HepG2 (cell line): Measurements from ENCODE around the gene HEY2. TPM values are rescaled to one million over a fixed set of nuclear protein-coding genes. Genes with fewer than 3 reads are reported as not detected.

Experiments used
- ATAC-seq: fragments of 200-7000 bp; cut with Tn5 transposase; 3 replicates; pipeline ENCODE4 v1.9.1; 2020; ENCODE audit warnings: mild to moderate bottlenecking, moderate library complexity
- BruUV-seq: library from RNA; stranded (reverse); fragments of 400-500 nt; replicated peaks from 2 replicates; lab custom pipeline; 2021; lab: Mats Ljungman, UMichigan
- CTCF ChIA-PET: fragments of 300-600 bp; formaldehyde crosslinking; extraction: SDS; loops from one replicate; lab custom pipeline; 2021; ENCODE audit warnings: low total read pairs, inconsistent platforms, low intra/inter-chr PET ratio; lab: Yijun Ruan, JAX
- POLR2A ChIA-PET: fragments of 350-600 bp; sonication (Branson Sonifier 250); formaldehyde crosslinking; loops from one replicate; lab custom pipeline; 2020; ENCODE audit warnings: antibody characterized with exemption, inconsistent platforms; lab: Yijun Ruan, JAX
- DNase-seq: peaks from one replicate; pipeline ENCODE4 v3.0.0-alpha.2; 2015; ENCODE audit warnings: low spot score
- FAIRE-seq: peaks from 3 replicates; lab custom pipeline; 2011; peaks lifted over from hg19 to GRCh38; lab: Jason Lieb, UNC
- H2AFZ ChIP-seq: one replicate; pipeline ENCODE4 v1.6.1; 2011; ENCODE audit warnings: low read length, inconsistent platforms
- H3K27ac ChIP-seq: fragments of 300-600 bp; 3 replicates; pipeline ENCODE4 v1.8.0; 2011; ENCODE audit warnings: mixed run types, mild to moderate bottlenecking, mixed read lengths, low read length, inconsistent platforms; ENCODE audit not compliant: insufficient read depth; ENCODE audit errors: extremely low read length
- H3K27me3 ChIP-seq, 2 experiments: fragments of 200-600 bp in 1 of 2; 2 replicates in 1 of 2; 3 replicates in 1 of 2; pipeline versions ENCODE4 v1.6.0 to v1.8.0; 2011; ENCODE audit warnings: low read length in 2 of 2, mild to moderate bottlenecking in 2 of 2, moderate library complexity in 2 of 2, inconsistent platforms in 1 of 2; ENCODE audit not compliant: insufficient read depth in 2 of 2, control insufficient read depth in 1 of 2
- H3K36me3 ChIP-seq, 2 experiments: fragments of 200-600 bp in 1 of 2; replicated peaks in 1 of 2; 2 replicates in 1 of 2; 3 replicates in 1 of 2; pipeline versions ENCODE4 v1.5.1 to v1.8.0; 2011; ENCODE audit warnings: low read length in 2 of 2, inconsistent platforms in 1 of 2; ENCODE audit not compliant: insufficient read depth in 2 of 2, control insufficient read depth in 1 of 2
- H3K4me1 ChIP-seq: 2 replicates; pipeline ENCODE4 v1.5.1; 2012; ENCODE audit warnings: low read length, inconsistent platforms; ENCODE audit not compliant: insufficient read depth
- H3K4me2 ChIP-seq: 2 replicates; pipeline ENCODE4 v1.6.0; 2011; ENCODE audit warnings: low read depth, low read length, inconsistent platforms
- H3K4me3 ChIP-seq, 3 experiments: fragments of 200-600 bp in 1 of 3; sonication (generic), shearing (Covaris generic) in 1 of 3; replicated peaks in 1 of 3; 2 replicates each; pipeline ENCODE4 v1.5.1; 2011 to 2016; ENCODE audit warnings: low read length in 3 of 3, inconsistent platforms in 2 of 3, low read depth in 2 of 3, mild to moderate bottlenecking in 2 of 3, control low read depth in 1 of 3, mixed read lengths in 1 of 3; ENCODE audit not compliant: insufficient read depth in 1 of 3
- H3K79me2 ChIP-seq: one replicate; pipeline ENCODE4 v1.6.1; 2011; ENCODE audit warnings: low read length, inconsistent platforms; ENCODE audit not compliant: insufficient read depth
- H3K9ac ChIP-seq: 2 replicates; pipeline ENCODE4 v1.6.0; 2011; ENCODE audit warnings: mild to moderate bottlenecking, low read depth, low read length, inconsistent platforms; ENCODE audit not compliant: insufficient read depth
- H3K9me3 ChIP-seq: 2 replicates; pipeline ENCODE4 v1.5.1; 2012; ENCODE audit warnings: mild to moderate bottlenecking, low read length
- H4K20me1 ChIP-seq: 2 replicates; pipeline ENCODE4 v1.6.0; 2011; ENCODE audit warnings: inconsistent platforms, mild to moderate bottlenecking, low read length, moderate library complexity; ENCODE audit not compliant: insufficient read depth
- CAMTA2 ChIP-seq: sonication (generic); formaldehyde crosslinking; IDR thresholded peaks from 2 replicates; pipeline ENCODE4 v1.4.0; 2020; ENCODE audit warnings: mild to moderate bottlenecking, missing genetic modification reagents, borderline replicate concordance
- CREB1 ChIP-seq, 2 experiments: fragments of 450-650 bp in 1 of 2; IDR thresholded peaks; 2 replicates each; pipeline ENCODE4 v1.6.1; 2016 to 2017; ENCODE audit warnings: control low read depth in 1 of 2, mild to moderate bottlenecking in 1 of 2, missing compliant biosample characterization in 1 of 2, missing genetic modification characterization in 1 of 2
- NFE2L2 ChIP-seq: fragments of 150-350 bp; IDR thresholded peaks from 2 replicates; pipeline ENCODE4 v1.6.1; 2014; ENCODE audit warnings: low read length
- ZC3H4 ChIP-seq: sonication (generic); formaldehyde crosslinking; IDR thresholded peaks from 2 replicates; pipeline ENCODE4 v1.4.0; 2020; ENCODE audit warnings: missing genetic modification reagents, borderline replicate concordance
- ZFX ChIP-seq: sonication (generic); formaldehyde crosslinking; IDR thresholded peaks from 2 replicates; pipeline ENCODE4 v1.4.0; 2020; ENCODE audit warnings: mild to moderate bottlenecking, low read depth, missing genetic modification reagents, moderate library complexity
- ZNF746 ChIP-seq: sonication (generic); formaldehyde crosslinking; IDR thresholded peaks from 2 replicates; pipeline ENCODE4 v1.8.0; 2022; ENCODE audit warnings: mild to moderate bottlenecking, missing genetic modification reagents
- WGBS: methylation state at CpG from one replicate; pipeline ENCODE4 v1.1.6; 2017; ENCODE audit warnings: low lambda C conversion rate; 5-methylcytosine and 5-hydroxymethylcytosine counted together
- in situ Hi-C: cut with HindIII; loops from 2 replicates; pipeline ENCODE4 v1.10.0; 2017; ENCODE audit warnings: low pct_unique_long_range_greater_than_20kb; ENCODE audit not compliant: extremely low pct_ligation_motif_present
- intact Hi-C: fragments of 100-400 bp; cut with micrococcal nuclease; formaldehyde crosslinking; loops from one replicate; pipeline ENCODE4 v1.10.0; 2022; ENCODE audit not compliant: unreplicated experiment
- polyA plus RNA-seq, 8 experiments: library from polyadenylated mRNA; depleted of rRNA in 3 of 8; stranded (reverse) in 7 of 8; unstranded in 1 of 8; fragments of >200 nt; fragmentation: Illumina TruSeq in 4 of 8; extraction: Trizol in 4 of 8; gene quantifications; 2 replicates each; pipeline versions ENCODE4 v1.2.1 to v1.2.3, GENCODE V29; 2011 to 2016; ENCODE audit warnings: low read depth in 4 of 8, missing spikeins in 1 of 8, mixed read lengths in 1 of 8; ENCODE audit not compliant: insufficient read depth in 1 of 8
- total RNA-seq, 5 experiments: library from RNA; depleted of rRNA; stranded (reverse); fragments of >200 nt; fragmentation: Illumina TruSeq; extraction: Trizol; gene quantifications; 2 replicates each; pipeline ENCODE4 v1.2.3, GENCODE V29; 2016; ENCODE audit warnings: low read depth in 1 of 5
- TF ChIP-seq, protein P1 (sequence below): sonication (generic); formaldehyde crosslinking; IDR thresholded peaks from 2 replicates; pipeline ENCODE4 v1.8.0; 2022; ENCODE audit warnings: mild to moderate bottlenecking, missing genetic modification reagents, borderline replicate concordance
- TF ChIP-seq, protein P2 (sequence below): sonication (generic); formaldehyde crosslinking; IDR thresholded peaks from 2 replicates; pipeline ENCODE4 v1.8.1; 2023; ENCODE audit warnings: mild to moderate bottlenecking, missing genetic modification reagents
- TF ChIP-seq, protein P3 (sequence below): sonication (generic); formaldehyde crosslinking; IDR thresholded peaks from 2 replicates; pipeline ENCODE4 v1.9.0; 2022; ENCODE audit warnings: missing genetic modification reagents, mild to moderate bottlenecking, borderline replicate concordance
- TF ChIP-seq, protein P4 (sequence below): sonication (generic); formaldehyde crosslinking; IDR thresholded peaks from 2 replicates; pipeline ENCODE4 v1.4.0; 2020; ENCODE audit warnings: missing genetic modification reagents

HEY2 gene
- total and polyA plus RNA-seq, 2 of the 13 experiments (the other 11 are each of a cell fraction or from before 2014, with no cell fraction given) = 0.04 TPM

DNA sequence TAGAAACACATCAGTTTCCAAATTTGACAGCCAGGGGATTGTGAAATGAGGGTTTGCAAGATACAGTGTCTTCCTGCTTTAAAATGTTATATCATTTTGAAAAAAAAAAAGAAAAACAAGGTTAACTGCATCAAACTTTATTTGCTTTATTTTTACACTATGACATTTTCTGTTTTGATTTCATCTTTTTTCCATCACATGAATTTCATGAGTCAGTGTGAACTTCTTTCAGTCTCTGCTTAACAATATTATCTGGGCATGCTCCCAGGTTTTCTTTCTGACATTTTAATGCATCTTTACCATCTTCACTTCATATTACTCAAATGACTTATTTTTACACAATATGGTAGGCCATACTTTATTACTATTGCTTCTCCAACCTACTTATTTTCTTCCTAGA, 43.2 kb downstream of the HEY2 start:
- Histone ChIP-seq H3K4me2 (no peak overlapping the region), H3K9ac (no peak overlapping the region), H3K27ac (no peak overlapping the region), H3K27me3 (no peaks in the 10 kb centered on the region; a peak in 2 of 5 replicates), H4K20me1 (no peaks in the 10 kb centered on the region), H3K79me2 (peaks cover 28% of the 10 kb centered on the region), H3K9me3 (no peaks in the 10 kb centered on the region), H2AFZ (no peak overlapping the region), H3K4me3 (no peak overlapping the region), H3K4me1 (peaks cover 47% of the 10 kb centered on the region), H3K36me3 (no peaks in the 10 kb centered on the region)
- FAIRE-seq (no peak), ATAC-seq (no peak), DNase-seq (no peak)
- TF ChIP-seq ZC3H4 (CRISPR knock-in tag) (no peak), CREB1 (IDR thresholded peaks at IDR 0.05) (no peak), CREB1 (CRISPR knock-in tag; IDR thresholded peaks at IDR 0.05) (0 out of 2 replicates have a peak, but pooled peaks have one; percentile 27)
- TF ChIP-seq, protein P1, sequence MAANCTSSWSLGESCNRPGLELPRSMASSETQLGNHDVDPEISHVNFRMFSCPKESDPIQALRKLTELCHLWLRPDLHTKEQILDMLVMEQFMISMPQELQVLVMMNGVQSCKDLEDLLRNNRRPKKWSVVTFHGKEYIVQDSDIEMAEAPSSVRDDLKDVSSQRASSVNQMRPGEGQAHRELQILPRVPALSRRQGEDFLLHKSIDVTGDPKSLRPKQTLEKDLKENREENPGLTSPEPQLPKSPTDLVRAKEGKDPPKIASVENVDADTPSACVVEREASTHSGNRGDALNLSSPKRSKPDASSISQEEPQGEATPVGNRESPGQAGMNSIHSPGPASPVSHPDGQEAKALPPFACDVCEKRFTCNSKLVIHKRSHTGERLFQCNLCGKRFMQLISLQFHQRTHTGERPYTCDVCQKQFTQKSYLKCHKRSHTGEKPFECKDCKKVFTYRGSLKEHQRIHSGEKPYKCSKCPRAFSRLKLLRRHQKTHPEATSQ (CRISPR knock-in tag) = no peak
- in situ Hi-C loops = loop anchor here (5.0 kb wide), 1 partner anchor 160 kb away; no protein-coding TSS in a partner anchor
- POLR2A ChIA-PET = interaction anchor here (3.8 to 4.0 kb wide), 2 partner anchors 164 to 194 kb away, joined by 30 to 40 read pairs; partner anchors contain the start of genes HINT3 and TRMT11
- CTCF ChIA-PET = no interaction called here
- intact Hi-C loops = loop anchor here (5.0 kb wide), 2 partner anchors 95 to 180 kb away; no protein-coding TSS in a partner anchor
- no TSS peak for BruUV-seq

DNA sequence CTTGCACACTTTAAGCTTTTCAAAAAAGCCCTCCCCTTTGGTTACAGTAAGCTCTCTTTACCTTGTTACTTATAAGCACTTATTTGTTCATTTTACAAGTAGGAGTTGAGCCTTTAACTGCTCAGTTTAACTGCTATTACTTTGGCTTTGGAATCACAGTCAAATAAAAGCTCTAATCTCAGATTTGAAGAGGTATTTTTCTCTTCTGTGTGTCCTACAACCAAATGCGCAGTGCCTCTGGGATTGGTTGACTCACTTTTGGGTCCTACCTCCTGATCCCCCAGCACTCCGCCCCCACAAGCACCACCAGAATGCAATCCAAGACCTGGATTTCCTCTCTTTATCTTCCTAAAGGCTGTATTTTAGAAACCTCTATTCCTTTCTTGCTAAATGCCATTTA, 43.8 kb downstream of the HEY2 start:
- no peak for DNase-seq
- FAIRE-seq = no peak
- no peak overlapping the region for H3K9ac ChIP-seq
- no peak overlapping the region for H3K27ac ChIP-seq
- no peaks in the 10 kb centered on the region for H3K9me3 ChIP-seq
- no peak overlapping the region for H2AFZ ChIP-seq
- BruUV-seq = no TSS peak
- H3K4me3 ChIP-seq = no peak overlapping the region
- ChIA-PET CTCF (no interaction called here), POLR2A (no interaction called here)
- ATAC-seq = no peak
- intact Hi-C loops (loop anchor here (5.0 kb wide), 2 partner anchors 94 to 179 kb away; no protein-coding TSS in a partner anchor), in situ Hi-C loops (loop anchor here (5.0 kb wide), 1 partner anchor 159 kb away; no protein-coding TSS in a partner anchor)
- H3K4me1 ChIP-seq = peaks cover 47% of the 10 kb centered on the region
- WGBS = 98% methylated on average over 2 of the region's 2 CpGs
- no peak overlapping the region for H3K4me2 ChIP-seq
- no peaks in the 10 kb centered on the region for H4K20me1 ChIP-seq
- no peaks in the 10 kb centered on the region; a peak in 2 of 5 replicates for H3K27me3 ChIP-seq
- H3K79me2 ChIP-seq = peaks cover 28% of the 10 kb centered on the region
- H3K36me3 ChIP-seq = no peaks in the 10 kb centered on the region; a peak in 1 of 5 replicates
- TF ChIP-seq, protein P2, sequence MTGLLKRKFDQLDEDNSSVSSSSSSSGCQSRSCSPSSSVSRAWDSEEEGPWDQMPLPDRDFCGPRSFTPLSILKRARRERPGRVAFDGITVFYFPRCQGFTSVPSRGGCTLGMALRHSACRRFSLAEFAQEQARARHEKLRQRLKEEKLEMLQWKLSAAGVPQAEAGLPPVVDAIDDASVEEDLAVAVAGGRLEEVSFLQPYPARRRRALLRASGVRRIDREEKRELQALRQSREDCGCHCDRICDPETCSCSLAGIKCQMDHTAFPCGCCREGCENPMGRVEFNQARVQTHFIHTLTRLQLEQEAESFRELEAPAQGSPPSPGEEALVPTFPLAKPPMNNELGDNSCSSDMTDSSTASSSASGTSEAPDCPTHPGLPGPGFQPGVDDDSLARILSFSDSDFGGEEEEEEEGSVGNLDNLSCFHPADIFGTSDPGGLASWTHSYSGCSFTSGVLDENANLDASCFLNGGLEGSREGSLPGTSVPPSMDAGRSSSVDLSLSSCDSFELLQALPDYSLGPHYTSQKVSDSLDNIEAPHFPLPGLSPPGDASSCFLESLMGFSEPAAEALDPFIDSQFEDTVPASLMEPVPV (CRISPR knock-in tag) = no peak
- TF ChIP-seq NFE2L2 (no peak), CAMTA2 (CRISPR knock-in tag) (no peak), ZNF746 (no peak), ZFX (CRISPR knock-in tag) (no peak)
- TF ChIP-seq, protein P3, sequence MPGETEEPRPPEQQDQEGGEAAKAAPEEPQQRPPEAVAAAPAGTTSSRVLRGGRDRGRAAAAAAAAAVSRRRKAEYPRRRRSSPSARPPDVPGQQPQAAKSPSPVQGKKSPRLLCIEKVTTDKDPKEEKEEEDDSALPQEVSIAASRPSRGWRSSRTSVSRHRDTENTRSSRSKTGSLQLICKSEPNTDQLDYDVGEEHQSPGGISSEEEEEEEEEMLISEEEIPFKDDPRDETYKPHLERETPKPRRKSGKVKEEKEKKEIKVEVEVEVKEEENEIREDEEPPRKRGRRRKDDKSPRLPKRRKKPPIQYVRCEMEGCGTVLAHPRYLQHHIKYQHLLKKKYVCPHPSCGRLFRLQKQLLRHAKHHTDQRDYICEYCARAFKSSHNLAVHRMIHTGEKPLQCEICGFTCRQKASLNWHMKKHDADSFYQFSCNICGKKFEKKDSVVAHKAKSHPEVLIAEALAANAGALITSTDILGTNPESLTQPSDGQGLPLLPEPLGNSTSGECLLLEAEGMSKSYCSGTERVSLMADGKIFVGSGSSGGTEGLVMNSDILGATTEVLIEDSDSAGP (CRISPR knock-in tag) = no peak
- TF ChIP-seq, protein P4, sequence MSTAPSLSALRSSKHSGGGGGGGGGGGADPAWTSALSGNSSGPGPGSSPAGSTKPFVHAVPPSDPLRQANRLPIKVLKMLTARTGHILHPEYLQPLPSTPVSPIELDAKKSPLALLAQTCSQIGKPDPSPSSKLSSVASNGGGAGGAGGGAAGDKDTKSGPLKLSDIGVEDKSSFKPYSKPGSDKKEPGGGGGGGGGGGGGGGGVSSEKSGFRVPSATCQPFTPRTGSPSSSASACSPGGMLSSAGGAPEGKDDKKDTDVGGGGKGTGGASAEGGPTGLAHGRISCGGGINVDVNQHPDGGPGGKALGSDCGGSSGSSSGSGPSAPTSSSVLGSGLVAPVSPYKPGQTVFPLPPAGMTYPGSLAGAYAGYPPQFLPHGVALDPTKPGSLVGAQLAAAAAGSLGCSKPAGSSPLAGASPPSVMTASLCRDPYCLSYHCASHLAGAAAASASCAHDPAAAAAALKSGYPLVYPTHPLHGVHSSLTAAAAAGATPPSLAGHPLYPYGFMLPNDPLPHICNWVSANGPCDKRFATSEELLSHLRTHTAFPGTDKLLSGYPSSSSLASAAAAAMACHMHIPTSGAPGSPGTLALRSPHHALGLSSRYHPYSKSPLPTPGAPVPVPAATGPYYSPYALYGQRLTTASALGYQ = no peak
